AG09309 (cell line): ENCODE data around the gene APBB1IP.
"Not testable (repeated sequence)": the region's sequence is repeated elsewhere in the genome, so short reads cannot be mapped to it uniquely, and the experiment has no call there.

Source experiments
- DNase-seq: peaks from one replicate; pipeline ENCODE4 v3.0.0-alpha.2; 2010; ENCODE audit warnings: low read depth
- H3K4me3 ChIP-seq: 2 replicates; pipeline ENCODE4 v1.5.1; 2011; ENCODE audit warnings: mild to moderate bottlenecking, low read depth, low read length, moderate library complexity; ENCODE audit not compliant: control insufficient read depth
- CTCF ChIP-seq: IDR thresholded peaks from 2 replicates; pipeline ENCODE4 v1.5.1; 2011; ENCODE audit warnings: mild to moderate bottlenecking, low read depth, low read length, inconsistent platforms; ENCODE audit not compliant: insufficient read depth, control insufficient read depth; ENCODE audit errors: missing control alignments

The APBB1IP gene

GRCh38 chr10:26586211-26586610 lies 148.1 kb downstream of the APBB1IP start:
- no peak for TF ChIP-seq CTCF
- no peak for DNase-seq
- H3K4me3 ChIP-seq, result no peak overlapping the region

GRCh38 chr10:26588611-26589010 lies 150.5 kb downstream of the APBB1IP start:
- no peak for TF ChIP-seq CTCF
- DNase-seq, result no peak
- no peak overlapping the region for H3K4me3 ChIP-seq

- not testable (repeated sequence) for H3K4me3 ChIP-seq, DNase-seq
Measured at GRCh38 chr10:26589813-26590212, 151.7 kb downstream of the APBB1IP start.

- H3K4me3 ChIP-seq, result no peak overlapping the region
- no peak for TF ChIP-seq CTCF
- DNase-seq, result no peak
Measured at GRCh38 chr10:26593896-26594295, 155.8 kb downstream of the APBB1IP start.

GRCh38 chr10:26603283-26603682 lies 165.1 kb downstream of the APBB1IP start:
- DNase-seq, result peak; percentile 13
- not testable (repeated sequence) for H3K4me3 ChIP-seq

- not testable (repeated sequence) for H3K4me3 ChIP-seq, DNase-seq
Measured at GRCh38 chr10:26604320-26605093, 166.4 kb downstream of the APBB1IP start.

- DNase-seq, H3K4me3 ChIP-seq: not testable (repeated sequence)
- TF ChIP-seq CTCF, result peak; percentile 36
Measured at GRCh38 chr10:26606389-26606877, 168.3 kb downstream of the APBB1IP start.

- TF ChIP-seq CTCF, result no peak
- no peak for DNase-seq
- H3K4me3 ChIP-seq, result no peak overlapping the region
Measured at GRCh38 chr10:26612151-26612915, 174.2 kb downstream of the APBB1IP start.
